ENCODE data around the gene SCAMP4.

Gene SCAMP4

DNA sequence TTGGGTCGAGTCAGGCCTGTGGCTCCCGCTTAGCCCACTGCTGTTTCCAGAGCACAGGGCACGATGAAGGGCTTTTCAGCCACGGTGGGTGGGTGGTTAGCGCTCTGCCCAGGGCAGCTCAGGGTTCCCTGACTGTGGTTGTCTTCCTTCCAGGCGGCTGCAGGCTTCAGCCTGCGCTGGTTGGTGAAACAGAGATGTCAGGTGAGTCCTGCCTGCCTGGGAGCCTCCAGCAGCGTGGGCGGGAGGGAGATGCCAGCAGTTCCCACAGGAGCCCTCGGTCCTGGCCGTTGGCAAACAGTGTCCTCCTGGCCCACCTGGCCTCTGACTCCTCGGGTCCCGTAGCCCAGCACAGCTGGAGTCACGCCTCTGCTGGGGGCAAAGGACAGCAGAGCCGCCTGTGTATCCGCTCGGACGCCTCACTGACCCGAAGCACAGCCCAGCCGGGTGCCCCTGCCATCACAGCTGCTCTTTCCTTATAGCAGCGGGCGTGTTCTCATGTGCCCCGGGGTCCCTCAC, 9.7 kb downstream of the SCAMP4 start:
- DNase-seq = no peak

DNA sequence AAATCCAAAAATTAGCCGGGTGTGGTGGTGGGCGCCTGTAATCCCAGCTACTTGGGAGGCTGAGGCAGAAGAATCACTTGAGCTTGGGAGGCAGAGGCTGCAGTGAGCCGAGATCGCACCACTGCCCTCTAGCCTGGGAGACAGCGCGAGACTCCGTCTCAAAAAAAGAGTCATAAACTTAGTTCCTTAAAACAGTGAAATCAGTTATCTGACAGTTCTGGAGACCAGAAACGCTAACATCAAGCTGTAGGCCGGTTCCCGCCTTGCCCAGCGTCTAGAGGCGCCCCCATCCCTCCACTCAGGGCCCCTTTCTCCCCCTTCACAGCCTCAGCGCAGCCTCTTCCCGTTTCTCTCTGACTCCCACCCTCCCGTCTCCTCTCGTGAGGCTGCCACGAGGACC, 11.9 kb downstream of the SCAMP4 start:
- DNase-seq = no peak

DNA sequence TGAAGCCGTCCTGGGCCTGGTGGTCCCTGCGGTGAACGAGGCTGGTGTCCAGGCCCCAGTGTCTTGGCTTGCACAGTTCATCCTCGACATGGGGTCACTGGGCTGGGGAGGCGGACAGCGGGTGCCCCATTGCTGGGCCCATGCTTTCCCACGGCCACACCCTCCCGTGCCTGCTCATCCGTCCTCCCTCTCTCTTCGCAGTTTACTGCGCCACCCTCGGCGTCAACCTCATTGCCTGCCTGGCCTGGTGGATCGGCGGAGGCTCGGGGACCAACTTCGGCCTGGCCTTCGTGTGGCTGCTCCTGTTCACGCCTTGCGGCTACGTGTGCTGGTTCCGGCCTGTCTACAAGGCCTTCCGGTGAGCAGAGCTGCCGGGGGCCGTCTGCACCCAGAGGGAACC, 12.7 kb downstream of the SCAMP4 start:
- DNase-seq = no peak

DNA sequence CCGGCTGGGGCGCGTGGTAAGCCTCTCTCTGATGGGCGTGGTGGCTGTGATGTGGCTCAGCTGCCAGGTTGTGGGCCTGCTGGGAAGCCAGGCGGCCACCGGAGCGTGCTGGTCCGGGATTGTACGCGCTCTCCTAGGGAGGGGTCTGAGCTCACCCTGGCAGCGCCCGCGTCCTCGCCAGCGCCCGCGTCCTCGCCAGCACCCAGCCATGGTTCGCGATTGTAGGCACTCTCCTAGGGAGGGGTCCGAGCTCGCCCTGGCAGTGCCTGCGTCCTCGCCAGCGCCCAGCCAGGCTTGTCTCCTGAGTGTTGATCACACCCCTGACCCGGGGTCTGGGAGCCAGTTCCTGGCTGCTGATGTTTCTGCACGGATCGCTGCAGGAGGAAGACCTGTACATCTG, 13.8 kb downstream of the SCAMP4 start:
- no peak for DNase-seq

- no peak for DNase-seq
These were observed 15.4 kb downstream of the SCAMP4 start for GRCh38 chr19:1920644-1921043.

DNA sequence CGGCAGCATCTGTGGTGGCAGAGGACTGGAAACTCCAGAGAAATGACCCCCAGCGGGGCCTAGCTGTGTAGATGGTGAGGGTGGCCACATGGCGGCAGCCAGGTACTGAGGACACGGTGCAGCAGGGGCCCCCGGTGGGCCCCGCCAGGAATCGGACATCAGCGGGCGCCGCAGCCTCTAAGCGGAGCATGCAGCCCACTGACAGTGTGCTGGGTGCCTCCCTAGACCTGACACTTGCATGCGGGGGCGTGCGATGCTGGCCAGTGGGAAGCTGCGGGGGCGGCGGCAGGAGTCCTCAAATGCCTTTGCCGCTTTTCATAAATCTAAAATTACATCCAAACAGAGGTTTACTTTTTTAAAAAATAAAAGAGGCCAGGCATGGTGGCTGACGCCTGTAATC, 16.1 kb downstream of the SCAMP4 start:
- DNase-seq = no peak

GRCh38 chr19:1921825-1922224, 16.6 kb downstream of the SCAMP4 start:
- no peak for DNase-seq

DNA sequence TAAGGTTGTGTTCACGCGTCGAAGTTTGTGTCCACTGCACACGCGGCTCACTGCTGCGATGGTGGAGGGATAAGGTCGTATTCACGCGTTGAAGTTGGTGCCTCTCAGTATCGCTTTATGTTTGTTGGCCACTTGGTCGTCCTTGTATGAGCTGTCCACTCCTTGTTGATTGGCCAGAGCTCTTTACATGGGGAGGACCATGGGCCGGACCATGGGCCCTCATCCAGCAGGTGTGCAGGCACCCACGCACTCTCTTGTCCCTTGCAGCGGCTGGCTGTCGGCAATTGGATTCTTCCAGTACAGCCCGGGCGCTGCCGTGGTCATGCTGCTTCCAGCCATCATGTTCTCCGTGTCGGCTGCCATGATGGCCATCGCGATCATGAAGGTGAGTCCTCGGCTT, 17.6 kb downstream of the SCAMP4 start:
- DNase-seq = no peak

- DNase-seq = no peak
These were observed 18.1 kb downstream of the SCAMP4 start for GRCh38 chr19:1923319-1923718.

GRCh38 chr19:1924320-1924961, 19.2 kb downstream of the SCAMP4 start:
- no peak for DNase-seq

DNA sequence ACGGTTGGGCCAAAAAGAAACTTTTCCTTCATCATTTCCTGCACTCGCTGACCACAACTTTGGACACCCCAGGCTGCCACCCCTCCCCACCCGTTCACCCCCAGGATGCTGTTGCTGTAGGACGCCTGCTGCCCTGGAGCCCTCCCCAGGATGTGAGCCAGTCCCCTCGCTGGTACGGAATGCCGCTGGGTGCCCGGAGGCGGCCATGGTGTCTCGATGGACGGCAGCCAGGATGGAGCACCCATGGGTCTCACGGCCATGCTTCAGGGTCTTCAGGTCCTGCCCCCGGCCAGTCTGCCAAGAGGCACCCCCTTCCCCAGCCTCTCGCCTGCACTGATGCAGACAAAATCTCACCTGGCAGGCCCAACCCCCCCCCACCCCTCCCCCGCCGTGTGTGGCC, 20.3 kb downstream of the SCAMP4 start:
- no peak for DNase-seq

- DNase-seq = peak; percentile 1
These were observed 24.0 kb downstream of the SCAMP4 start for GRCh38 chr19:1929021-1929742.

GRCh38 chr19:1931445-1931844, 26.2 kb downstream of the SCAMP4 start:
- DNase-seq = no peak

DNA sequence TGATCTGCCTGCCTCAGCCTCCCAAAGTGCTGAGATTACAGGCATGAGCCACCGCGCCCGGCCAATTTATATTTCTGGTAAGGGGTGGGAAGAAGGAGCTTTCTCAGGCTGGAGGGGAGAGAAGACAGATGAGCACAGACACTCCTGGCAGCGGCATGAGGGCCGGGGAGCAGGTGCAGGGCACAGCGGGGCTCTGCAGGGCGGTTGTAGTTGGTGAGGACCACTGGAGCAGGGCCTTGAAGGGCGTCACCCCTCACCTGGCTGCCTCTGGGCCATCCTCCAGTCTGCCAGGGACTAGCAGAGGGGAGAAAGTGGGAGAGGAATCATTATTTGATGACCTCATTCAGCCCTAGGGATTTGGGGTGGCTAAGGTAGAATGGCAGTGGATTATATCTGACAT, 27.2 kb downstream of the SCAMP4 start:
- no peak for DNase-seq

GRCh38 chr19:1933244-1933643, 28.0 kb downstream of the SCAMP4 start:
- no peak for DNase-seq

- no peak for DNase-seq
These were observed 28.7 kb downstream of the SCAMP4 start for GRCh38 chr19:1933942-1934341.

- DNase-seq = no peak
These were observed 30.4 kb downstream of the SCAMP4 start for GRCh38 chr19:1935484-1936208.

DNA sequence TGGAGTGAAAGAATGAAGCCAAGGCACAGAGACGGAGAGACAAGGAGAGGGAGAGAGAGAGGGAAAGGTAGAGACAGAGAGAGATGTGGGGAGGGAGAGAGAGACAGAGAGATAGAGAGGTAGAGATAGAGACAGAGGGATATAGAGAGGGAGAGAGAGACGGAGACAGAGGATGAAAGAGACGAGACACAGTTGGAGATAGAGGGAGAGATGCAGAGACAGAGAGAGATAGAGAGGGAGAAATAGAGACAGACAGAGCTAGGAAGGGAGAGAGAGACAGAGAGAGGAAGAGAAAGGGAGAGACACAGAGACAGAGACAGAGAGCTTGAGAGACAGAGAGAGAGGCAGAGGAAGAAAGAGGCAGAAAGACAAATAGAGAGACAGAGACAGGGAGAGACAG, 31.2 kb downstream of the SCAMP4 start:
- DNase-seq = no peak

- DNase-seq = no peak
These were observed 31.9 kb downstream of the SCAMP4 start for GRCh38 chr19:1936916-1937610.

GRCh38 chr19:1938071-1938470, 32.9 kb downstream of the SCAMP4 start:
- DNase-seq = no peak

DNA sequence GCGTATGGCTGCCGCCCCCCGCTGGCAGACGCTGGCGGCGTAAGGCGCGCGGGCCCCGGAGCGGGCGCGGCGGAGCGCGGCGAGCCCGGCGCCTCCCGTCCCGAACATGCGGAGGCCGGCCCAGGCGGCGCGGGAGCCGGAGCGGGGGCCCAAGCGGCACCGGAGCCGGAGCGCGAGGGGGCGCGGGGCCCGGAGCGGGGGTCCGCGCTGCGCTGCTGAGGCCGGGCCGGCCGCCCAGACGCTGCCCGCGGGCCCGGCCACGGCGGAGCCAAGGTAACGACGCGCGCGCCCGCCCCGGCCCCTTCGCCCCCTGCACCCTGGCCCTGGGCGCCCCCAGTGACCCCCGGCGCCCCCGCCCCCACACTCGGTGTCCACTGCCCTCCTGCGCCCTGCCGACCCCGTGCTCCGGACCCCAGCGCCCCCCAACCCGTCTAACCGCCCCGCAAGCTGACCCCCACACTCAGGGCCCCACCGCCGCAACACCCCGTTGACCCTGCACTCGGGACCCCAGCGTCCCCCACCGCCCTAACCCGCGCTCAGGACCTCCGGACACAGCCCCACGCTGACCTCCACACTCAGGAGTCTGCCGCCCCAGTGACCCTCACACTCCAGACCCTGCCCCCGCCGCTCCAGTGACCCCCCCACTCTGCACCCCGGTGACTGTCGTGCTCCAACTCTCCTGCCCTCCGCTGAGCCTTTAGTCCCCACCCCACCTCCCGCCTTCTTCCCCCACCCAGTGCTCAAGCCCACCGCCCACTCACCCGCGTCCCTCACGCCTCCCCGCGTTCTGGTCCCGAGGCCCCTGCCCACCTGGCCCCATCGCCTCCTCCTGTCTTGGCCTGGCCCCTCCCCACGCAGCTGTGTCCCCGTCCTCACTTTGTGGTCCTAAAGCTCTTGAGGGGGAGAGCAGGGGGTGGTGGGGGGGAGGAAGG, 36.2 kb downstream of the SCAMP4 start, which contains the start of gene CSNK1G2:
Gene CSNK1G2, plus strand, starts transcription at position 27 of the 932 bp plus-strand sequence. CDS start 28,601 bp downstream, outside the sequence.
- no peak for DNase-seq

All from NCI-H187 treated with DMSO at 0.1 percent for 48 hours (cell line).